HT1080 (cell line): ENCODE data around the gene SPTSSA. TPM values are rescaled to one million over a fixed set of nuclear protein-coding genes. Genes with fewer than 3 reads are reported as not detected.
A peak's percentile ranks its signal among the peaks of the same experiment; 100 is the strongest.

Experiments
- DNase-seq: peaks from one replicate; pipeline ENCODE4 v3.0.0-alpha.2; 2015; ENCODE audit warnings: low read depth
- total RNA-seq: library from RNA; depleted of rRNA; stranded (reverse); fragments of >200 nt; shearing (Covaris generic); gene quantifications from 2 replicates; pipeline ENCODE4 v1.2.3, GENCODE V29; 2014

SPTSSA gene
- total RNA-seq, 1 experiment from 2014 or later = 20.4 TPM

- no peak for DNase-seq
Measured at GRCh38 chr14:34472706-34473279, 10.8 kb upstream of the SPTSSA start.

- no peak for DNase-seq
Measured at GRCh38 chr14:34470319-34470718, 8.3 kb upstream of the SPTSSA start.

- no peak for DNase-seq
Measured at GRCh38 chr14:34466691-34467090, 4.7 kb upstream of the SPTSSA start.

- DNase-seq = peak; percentile 67
Measured at GRCh38 chr14:34465069-34465859, 3.2 kb upstream of the SPTSSA start.

- no peak for DNase-seq
Measured at GRCh38 chr14:34463598-34463961, 1.5 kb upstream of the SPTSSA start.

DNA sequence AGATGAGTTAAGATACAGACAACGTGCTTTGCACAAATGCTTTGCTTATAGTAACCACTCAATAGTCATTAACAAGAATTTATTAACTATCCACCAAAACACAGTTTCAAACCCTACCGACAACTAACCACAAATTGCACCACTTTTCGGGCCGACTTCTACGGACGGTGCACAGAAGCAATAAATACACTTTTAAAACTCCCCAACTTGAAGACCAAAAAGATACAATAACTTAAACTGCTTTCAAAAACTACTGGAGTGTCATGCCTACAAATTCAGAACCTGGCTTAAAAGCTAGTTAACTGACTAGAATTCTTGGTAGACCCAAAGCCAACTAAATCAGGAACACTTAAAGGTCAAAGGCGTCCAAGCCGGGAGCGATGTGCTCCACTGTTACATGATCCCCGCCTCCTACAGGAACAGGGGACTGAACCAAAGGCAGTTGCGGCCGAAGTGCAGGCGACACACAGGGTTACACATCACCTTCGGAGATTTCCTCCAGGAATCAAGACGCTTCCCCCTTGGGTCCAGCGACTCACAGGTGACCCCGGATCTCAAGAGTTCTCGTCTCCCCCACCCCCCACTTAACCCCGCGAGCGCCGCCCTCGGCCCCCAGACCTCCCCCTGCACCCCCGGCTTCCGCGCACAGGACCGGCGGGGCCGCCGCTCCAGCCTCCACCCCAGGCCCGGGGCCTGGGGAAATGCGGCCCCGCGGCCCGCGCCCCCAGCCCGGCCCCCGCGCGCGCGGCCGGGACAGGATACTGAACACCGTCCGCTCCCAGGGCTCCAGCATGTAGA, 507 bp downstream of the SPTSSA start:
- DNase-seq = peak; percentile 35

DNA sequence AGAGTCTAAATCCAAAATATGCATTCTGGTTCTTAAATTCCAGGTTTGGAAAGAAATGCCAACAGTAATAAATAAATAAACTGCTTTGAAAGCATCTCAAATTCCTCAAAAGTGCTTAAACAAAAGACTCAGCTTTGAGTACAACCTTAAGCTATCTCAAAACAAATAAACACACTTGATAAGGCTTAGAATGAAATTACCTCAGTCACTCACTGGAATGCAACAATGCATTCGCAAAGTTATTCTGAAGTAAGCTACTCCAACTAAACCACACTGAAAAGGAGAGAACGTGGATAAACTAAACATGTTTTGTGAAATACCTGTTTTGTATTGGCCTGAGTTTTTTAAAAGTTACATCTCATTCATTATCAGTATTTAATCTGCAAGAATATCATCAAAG, 1.2 kb downstream of the SPTSSA start:
- DNase-seq = no peak

- no peak for DNase-seq
Measured at GRCh38 chr14:34460295-34460694, 1.7 kb downstream of the SPTSSA start.

GRCh38 chr14:34457186-34457585, 4.9 kb downstream of the SPTSSA start:
- DNase-seq = no peak

DNA sequence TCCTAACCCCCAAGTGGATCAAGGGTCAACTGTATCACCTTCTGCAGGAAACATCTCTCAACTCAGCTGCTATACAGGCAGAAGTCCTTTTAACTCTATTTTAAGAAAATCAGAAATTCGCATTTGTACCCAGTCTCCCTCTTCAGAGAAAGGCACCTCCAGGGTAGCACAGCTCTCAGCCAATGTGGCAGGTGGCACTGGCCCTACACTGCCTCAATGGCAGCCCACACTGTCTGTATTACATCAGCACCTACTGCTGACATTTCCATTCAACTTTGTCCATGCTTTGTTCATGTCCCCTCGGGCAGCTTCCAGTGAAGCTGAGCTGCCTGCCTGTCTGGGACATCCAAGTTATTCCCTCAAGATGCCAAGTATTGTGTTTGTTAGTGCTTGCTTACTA, 8.8 kb downstream of the SPTSSA start:
- no peak for DNase-seq

- DNase-seq = no peak
Measured at GRCh38 chr14:34452258-34452822, 9.7 kb downstream of the SPTSSA start.

- DNase-seq = no peak
Measured at GRCh38 chr14:34450958-34451357, 11.1 kb downstream of the SPTSSA start.

- no peak for DNase-seq
Measured at GRCh38 chr14:34450542-34450915, 11.5 kb downstream of the SPTSSA start.

DNA sequence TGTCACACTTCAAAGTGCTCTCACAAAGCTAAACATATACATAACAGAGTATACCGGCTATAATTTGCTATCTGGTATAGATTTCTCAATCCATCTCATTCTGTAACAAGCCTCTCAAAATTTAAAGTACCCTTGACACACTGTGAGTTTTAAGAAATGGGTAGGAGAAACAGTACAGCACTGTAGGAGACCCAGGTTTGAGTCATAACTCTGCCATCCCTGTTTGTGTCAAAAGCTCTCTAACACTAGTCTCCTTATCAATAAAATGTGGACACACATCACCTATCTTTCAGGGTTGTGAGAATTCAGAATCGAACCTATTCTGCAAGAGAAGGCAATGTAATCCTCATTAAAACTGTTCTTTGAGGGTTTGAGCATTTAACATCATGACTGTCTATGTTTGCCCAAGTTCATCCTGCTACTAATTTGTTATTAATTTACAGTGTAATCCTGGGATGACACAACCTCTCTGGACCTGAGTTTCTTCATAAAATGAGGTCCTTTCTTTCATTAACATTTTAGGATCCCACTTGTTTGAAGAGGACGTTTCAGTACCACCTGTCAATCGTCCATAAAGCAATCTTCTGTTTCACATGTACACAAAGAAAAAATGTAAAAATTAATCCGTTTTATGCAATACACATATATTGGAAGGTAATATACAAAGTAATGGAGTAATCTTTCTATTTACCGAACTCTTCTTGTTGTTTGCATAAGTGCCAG, 12.1 kb downstream of the SPTSSA start:
- no peak for DNase-seq

GRCh38 chr14:34439090-34439489, 22.9 kb downstream of the SPTSSA start:
- DNase-seq = no peak

DNA sequence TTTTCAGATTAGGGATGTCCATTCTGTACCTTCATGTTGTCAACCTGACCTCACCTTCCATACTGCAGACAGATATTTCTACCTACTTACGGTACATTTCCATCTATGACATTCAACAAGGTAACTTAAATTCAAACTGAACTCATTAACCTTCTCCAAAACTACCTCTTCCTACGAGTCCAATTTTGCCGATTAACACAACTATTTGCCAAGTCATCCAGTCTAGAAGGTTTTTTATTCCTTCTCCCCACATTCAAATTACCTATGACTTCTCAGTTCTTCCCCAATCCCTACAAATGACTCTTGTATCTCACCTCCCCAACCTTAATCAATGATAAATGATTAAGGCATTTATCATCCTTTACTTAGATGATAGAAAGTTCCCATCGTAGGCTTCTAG, 23.6 kb downstream of the SPTSSA start:
- DNase-seq = no peak

- DNase-seq = no peak
Measured at GRCh38 chr14:34437729-34438080, 24.3 kb downstream of the SPTSSA start.

DNA sequence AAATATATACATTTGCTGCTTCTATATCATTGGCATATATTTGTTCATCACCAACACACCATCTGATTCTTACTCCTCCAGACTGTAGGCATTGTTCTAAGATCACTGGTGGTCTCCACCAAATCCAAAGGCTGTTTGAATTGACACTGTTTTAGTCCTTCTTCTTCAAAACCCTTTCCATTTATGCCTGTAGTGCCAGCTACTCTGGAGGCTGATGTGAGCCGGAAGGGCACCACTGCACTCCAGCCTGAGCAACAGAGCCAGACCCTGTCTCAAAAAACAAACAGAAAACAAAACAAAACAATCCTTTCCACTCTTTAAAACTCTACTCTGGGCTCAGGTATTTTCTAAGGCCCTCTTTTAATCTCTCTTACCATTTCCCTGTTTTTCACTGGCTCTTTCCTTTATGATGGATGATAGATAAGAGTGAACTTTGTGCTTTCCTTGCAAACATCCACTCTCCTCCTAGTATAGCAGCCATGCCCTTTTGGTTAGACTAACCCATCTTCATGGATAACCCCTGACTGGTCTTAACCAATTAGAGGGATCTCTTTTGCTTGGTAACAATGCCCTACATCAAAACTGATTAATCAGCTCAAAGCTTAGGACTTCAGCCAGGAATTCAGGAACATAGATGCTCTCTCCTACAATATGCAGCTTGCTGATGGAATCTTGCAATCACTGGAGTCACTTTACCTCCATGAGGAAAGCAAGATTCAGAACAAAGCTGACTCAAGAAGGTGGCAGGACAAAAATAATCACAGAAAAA, 24.9 kb downstream of the SPTSSA start:
- no peak for DNase-seq

GRCh38 chr14:34436118-34436905, 25.7 kb downstream of the SPTSSA start:
- peak; percentile 65 for DNase-seq

DNA sequence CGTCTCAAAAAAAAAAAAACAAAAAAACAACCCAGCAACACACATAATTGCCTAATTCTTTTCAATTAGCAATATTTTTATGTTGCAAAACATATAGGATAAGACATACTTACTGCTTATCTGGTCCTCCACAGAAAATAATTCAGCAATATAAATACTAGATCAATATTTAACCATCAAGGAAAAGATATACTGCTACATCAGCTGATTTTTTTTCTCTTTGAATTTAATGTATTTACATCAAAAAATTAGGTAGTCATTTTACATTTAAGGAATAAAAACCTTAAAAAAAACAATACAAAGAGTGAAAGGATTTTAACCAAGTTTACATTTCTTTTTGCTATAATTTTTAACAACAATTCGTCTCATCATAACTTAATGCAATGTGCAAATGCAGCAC, 28.1 kb downstream of the SPTSSA start:
- no peak for DNase-seq
